Stimulated activated CD8-positive, alpha-beta memory T cell treated with anti-CD3 and anti-CD28 coated beads, Interleukin-7, amount 100 ng/mL, for 4 hours (primary cell): ENCODE data around the gene ZFPM1.
A peak's percentile ranks its signal among the peaks of the same experiment; 100 is the strongest.

ENCODE experiments used
- DNase-seq, 2 donors: peaks; one replicate each; pipeline ENCODE4 v3.0.0-alpha.2; 2020; ENCODE audit warnings: low read depth in 2 of 2

Gene ZFPM1

GRCh38 chr16:88497561-88498462 is 44.7 kb downstream of the ZFPM1 start:
- DNase-seq = no peak

GRCh38 chr16:88498576-88499208 is 45.6 kb downstream of the ZFPM1 start:
- no peak for DNase-seq

DNA sequence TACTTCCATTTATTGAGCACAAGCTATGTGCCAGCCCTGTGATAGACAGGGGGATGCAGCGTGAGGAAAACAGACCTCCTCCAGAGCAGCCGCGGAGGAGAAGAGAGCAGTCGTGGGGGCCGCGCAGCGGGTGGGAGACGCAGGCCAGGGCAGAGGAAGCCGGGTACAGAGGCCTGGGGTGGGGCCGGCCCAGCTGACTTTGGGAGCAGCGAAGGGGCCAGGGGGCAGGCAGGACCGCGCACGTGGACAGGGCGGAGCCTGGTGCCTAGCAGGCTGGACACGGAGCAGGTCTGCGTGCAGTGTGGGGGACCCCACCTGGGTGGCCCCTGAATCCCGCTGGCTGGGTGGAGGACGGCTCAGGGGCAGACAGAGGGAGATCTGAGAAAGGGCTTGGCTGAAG is 46.2 kb downstream of the ZFPM1 start:
- no peak for DNase-seq

GRCh38 chr16:88499836-88500251 is 46.8 kb downstream of the ZFPM1 start:
- no peak for DNase-seq

- no peak for DNase-seq
Observed at GRCh38 chr16:88500255-88500661, 47.2 kb downstream of the ZFPM1 start.

GRCh38 chr16:88502371-88502770 is 49.3 kb downstream of the ZFPM1 start:
- no peak for DNase-seq

GRCh38 chr16:88502776-88503280 is 49.7 kb downstream of the ZFPM1 start:
- DNase-seq = no peak

DNA sequence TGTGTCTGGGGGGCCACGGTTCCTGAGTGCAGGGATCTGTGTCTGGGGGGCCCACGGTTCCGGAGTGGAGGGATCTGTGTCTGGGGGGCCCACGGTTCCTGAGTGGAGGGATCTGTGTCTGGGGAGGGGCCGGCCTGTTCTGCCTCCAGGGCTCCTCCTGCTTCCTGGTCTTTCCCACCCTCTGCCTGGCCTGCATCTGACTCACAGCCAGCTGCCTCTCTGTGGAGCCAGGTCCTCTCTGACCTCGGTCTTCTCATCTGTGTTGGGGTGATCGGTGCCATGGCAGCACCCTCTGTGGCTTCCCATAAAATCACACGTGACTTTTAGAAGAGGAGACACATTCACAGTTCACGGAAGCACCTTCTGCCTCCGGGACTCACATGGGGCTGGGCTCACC is 50.3 kb downstream of the ZFPM1 start:
- no peak for DNase-seq

DNA sequence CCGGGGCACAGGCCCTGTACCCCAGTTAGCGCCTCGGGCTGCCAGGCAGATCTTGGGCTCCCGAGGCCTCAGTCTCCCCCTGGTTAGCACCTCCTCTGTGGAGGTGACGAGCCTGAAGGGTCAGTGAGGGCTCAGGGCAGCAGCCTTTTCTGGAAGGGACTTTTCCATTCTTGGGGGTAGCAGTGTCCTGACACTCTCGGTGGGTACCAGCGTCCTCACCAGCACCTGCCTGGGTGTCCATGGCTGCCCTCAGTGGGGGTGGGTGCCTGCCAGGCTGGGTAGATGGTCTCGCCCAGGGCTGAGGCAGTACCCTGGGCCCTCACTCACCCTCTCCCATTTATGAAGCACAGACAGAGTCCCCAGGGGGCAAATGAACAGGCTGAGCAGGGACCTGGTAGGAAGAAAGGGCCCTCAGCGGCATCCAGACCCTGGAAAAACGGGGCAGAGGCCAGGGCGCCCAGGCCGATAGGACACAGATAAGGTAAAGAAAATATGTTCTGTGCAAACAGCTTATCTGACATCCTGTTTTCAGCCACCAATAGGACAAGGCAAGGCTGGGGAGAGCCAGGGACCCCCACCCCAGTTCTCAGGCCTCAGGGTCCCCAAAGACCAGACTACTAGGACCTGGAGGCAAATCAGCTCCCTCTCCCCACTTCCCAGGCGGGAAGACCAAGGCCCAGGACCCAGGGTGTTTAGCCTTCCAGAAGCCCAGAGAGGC is 50.9 kb downstream of the ZFPM1 start:
- no peak for DNase-seq

DNA sequence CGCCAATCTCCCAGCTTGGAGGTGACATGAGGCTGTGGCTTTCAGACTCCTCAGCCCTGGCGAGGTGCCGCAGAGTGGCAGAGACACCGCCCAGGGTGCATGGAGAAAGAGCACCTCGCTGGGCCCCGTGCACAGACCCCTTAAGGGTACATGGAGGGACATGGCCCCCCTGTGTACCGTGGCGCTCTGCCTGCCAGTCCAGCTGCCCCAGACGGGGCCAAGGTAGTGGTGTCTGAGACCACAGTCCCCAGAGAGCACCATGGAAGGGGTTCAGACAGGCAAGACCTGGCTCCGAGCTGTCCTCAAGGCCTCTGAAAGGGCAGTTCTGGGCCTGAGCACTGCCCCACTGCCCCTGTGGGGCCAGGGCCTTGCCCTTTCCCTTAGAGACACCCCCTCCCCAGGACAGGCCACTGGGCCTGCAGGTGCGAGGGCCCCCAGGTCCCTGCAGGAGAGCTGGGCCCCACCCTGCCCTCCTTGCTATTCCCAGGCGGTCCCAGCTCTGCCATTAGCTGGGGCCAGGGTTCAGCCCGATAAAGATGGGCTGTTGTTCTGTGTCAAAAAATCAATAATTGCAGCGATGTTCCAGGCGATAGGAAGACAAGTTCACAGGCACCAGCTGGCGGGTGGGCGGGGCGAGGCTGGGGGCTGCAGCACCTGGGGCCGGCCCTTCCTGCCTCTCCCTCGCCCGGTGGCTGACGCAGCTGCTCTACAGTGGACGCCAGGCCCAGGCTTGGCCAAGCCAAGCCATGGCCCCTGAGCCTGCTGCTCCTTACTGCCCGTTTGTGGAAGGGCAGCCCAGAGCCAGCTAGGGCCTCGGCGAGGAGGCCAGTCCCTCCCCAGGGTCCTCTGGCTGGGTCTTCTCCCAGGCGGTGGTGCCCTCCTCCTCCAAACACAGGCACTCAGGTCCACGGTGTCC is 51.7 kb downstream of the ZFPM1 start:
- no peak for DNase-seq

DNA sequence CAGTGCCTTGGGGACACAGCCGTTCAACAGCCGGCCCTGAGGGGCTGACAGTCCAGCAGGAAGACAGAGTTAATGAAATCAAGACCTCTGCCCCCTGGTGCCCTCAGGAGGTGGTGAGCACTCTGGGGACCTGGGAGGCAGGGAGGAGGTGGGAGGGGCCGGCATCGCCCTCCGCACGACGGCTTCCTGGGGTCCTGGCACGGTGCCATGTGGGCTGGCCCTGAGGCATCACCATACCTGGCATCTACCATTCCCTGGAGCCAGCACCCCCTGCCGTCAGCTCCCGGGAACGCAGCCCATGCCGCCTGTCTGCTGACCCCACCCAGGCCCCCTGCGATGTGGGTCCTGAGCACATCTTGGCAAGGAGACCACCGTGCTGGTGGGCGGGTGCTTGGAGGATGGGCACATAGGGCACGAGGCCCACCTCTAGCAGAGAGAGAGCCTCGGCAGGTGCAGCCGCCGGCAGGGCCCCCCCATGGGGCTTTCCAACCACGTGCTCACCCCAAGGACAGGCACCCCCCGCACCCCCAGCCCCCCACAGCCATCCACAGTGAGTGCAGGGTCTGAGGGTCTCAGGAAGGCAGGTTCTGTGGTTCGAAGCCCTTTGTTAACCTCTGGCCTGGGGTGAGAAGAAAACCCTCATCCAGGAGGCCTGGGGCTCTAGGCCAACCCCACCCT is 52.5 kb downstream of the ZFPM1 start:
- DNase-seq = peak; percentile 38 to 46

DNA sequence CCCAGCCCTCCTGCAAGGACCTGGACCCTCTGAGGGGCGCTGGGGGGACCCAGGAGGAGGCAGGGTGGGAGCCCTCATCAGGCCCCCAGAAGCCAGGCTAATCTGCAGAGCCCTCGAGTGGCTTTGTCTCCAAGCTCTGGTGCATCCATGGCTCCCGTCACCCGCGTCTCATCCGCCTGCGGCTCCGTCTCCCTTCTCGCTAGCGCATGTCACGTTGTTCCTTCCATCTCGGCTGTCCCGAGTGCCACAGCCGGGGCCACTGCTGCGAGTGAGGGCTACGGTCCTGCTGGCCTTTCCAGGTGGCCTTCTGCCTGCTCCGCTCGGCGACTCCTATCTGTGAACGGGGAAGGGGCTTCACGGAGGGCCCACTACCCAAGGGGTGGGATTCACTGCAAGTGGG is 53.6 kb downstream of the ZFPM1 start:
- no peak for DNase-seq

- no peak for DNase-seq
Observed at GRCh38 chr16:88507231-88507743, 54.2 kb downstream of the ZFPM1 start.

GRCh38 chr16:88508376-88508867 is 55.3 kb downstream of the ZFPM1 start:
- DNase-seq = no peak

- DNase-seq = no peak
Observed at GRCh38 chr16:88508868-88509748, 56.0 kb downstream of the ZFPM1 start.

DNA sequence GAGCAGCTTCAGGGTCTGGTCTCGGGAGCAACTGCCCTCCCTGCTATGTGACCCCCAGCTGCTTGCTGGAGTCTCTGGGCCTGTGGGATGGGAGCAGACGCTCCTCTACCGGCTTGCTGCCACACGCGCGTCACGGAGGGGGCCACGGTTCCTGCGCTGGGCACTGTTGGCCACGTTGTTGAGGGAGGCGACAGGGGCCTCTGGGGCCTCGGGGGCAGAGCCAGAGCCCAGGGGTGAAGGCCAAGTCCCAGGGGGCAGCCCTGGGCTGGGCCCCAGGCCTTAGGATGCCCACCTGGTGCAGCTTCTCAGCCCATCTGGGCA is 56.6 kb downstream of the ZFPM1 start:
- no peak for DNase-seq

DNA sequence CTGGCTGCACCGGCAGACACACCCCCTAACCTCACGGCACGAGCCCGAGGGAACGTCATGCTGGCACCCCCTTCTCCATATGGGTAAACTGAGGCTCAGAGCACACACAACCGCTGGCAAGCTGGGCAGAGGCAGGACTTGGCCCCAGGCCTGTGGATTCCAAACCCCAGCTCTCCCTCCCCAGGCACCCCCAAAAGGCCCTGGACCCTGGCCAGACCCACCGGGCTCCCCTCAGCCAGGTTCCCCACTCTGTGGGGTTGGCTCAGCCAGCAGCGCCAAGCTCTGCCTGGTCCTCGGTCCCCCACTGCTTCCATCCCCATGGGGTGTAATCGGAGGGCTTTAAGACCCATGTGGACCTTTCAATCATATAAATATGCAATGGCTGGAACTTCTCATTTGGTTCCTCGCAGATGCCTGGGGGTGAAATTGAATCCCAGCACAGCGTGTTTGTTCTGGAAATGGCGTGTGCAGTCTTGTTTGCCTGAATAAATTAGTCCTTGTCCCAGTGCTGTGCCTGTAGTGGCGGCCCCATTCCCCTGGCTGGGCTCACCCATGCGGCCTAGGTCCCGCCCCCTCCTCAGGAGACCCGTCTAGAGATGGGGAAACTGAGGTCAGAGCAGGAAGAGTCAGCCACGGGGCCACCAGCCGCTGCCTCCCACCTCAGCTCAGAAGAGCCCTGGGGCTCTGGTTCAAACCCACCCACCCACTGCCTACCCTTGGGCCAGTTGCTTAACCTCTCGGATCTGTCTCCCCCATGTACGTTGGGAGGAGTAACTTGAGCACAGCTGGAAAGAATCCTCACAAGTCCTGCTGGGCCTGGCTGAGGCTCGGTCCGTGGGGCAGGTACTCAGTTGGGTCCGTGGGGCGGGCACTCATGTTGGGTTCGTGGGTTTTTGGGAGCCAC is 57.3 kb downstream of the ZFPM1 start:
- DNase-seq = no peak

- no peak for DNase-seq
Observed at GRCh38 chr16:88511060-88511459, 58.0 kb downstream of the ZFPM1 start.
